Activated gamma-delta T cell treated with Interleukin-2 at 50 U/mL for 16 hours (primary cell): Measurements from ENCODE around the gene CXXC1.
"Not testable (repeated sequence)": the region's sequence is repeated elsewhere in the genome, so short reads cannot be mapped to it uniquely, and the experiment has no call there.

Experiments
- DNase-seq: peaks from one replicate; pipeline ENCODE4 v3.0.0-alpha.2; 2020

CXXC1 gene

GRCh38 chr18:50273203-50274043, 14.1 kb downstream of the CXXC1 start:
- DNase-seq = no peak

GRCh38 chr18:50272568-50272967, 14.9 kb downstream of the CXXC1 start:
- no peak for DNase-seq

- peak; percentile 80 for DNase-seq
These were observed 19.3 kb downstream of the CXXC1 start for GRCh38 chr18:50268022-50268747.

GRCh38 chr18:50266248-50266704, 21.2 kb downstream of the CXXC1 start, which contains the start of gene CFAP53:
Gene CFAP53, minus strand, starts transcription at chr18:50266495. Its CDS starts 91 bp downstream, at chr18:50266404.
- DNase-seq = peak; percentile 87

- DNase-seq = no peak
These were observed 24.5 kb downstream of the CXXC1 start for GRCh38 chr18:50262977-50263376.

- no peak for DNase-seq
These were observed 36.6 kb downstream of the CXXC1 start for GRCh38 chr18:50250935-50251334.

- no peak for DNase-seq
These were observed 37.9 kb downstream of the CXXC1 start for GRCh38 chr18:50249576-50249975.

- DNase-seq = no peak
These were observed 39.9 kb downstream of the CXXC1 start for GRCh38 chr18:50247561-50247960.

- not testable (repeated sequence) for DNase-seq
These were observed 45.7 kb downstream of the CXXC1 start for GRCh38 chr18:50241768-50242167.

- DNase-seq = no peak
These were observed 47.4 kb downstream of the CXXC1 start for GRCh38 chr18:50240080-50240563.

GRCh38 chr18:50232419-50232818, 55.1 kb downstream of the CXXC1 start:
- no peak for DNase-seq
